ENCODE results near the gene TGFBR2. TPM values are rescaled to one million over a fixed set of nuclear protein-coding genes. Genes with fewer than 3 reads are reported as not detected.

The TGFBR2 gene
- polyA plus RNA-seq, 1 of the 3 experiments (the other 2 are of a cell fraction): 48.3 TPM

GRCh38 chr3:30688776-30689641, 82.6 kb downstream of the TGFBR2 start (continued):
- TF ChIP-seq, protein P1, sequence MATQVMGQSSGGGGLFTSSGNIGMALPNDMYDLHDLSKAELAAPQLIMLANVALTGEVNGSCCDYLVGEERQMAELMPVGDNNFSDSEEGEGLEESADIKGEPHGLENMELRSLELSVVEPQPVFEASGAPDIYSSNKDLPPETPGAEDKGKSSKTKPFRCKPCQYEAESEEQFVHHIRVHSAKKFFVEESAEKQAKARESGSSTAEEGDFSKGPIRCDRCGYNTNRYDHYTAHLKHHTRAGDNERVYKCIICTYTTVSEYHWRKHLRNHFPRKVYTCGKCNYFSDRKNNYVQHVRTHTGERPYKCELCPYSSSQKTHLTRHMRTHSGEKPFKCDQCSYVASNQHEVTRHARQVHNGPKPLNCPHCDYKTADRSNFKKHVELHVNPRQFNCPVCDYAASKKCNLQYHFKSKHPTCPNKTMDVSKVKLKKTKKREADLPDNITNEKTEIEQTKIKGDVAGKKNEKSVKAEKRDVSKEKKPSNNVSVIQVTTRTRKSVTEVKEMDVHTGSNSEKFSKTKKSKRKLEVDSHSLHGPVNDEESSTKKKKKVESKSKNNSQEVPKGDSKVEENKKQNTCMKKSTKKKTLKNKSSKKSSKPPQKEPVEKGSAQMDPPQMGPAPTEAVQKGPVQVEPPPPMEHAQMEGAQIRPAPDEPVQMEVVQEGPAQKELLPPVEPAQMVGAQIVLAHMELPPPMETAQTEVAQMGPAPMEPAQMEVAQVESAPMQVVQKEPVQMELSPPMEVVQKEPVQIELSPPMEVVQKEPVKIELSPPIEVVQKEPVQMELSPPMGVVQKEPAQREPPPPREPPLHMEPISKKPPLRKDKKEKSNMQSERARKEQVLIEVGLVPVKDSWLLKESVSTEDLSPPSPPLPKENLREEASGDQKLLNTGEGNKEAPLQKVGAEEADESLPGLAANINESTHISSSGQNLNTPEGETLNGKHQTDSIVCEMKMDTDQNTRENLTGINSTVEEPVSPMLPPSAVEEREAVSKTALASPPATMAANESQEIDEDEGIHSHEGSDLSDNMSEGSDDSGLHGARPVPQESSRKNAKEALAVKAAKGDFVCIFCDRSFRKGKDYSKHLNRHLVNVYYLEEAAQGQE (IDR thresholded peaks at IDR 0.05; ENCODE audit: low read depth, low read length): no peak
- TF ChIP-seq NRF1 (IDR thresholded peaks at IDR 0.05; ENCODE audit: low read depth, low read length): no peak
- TF ChIP-seq, protein P2, sequence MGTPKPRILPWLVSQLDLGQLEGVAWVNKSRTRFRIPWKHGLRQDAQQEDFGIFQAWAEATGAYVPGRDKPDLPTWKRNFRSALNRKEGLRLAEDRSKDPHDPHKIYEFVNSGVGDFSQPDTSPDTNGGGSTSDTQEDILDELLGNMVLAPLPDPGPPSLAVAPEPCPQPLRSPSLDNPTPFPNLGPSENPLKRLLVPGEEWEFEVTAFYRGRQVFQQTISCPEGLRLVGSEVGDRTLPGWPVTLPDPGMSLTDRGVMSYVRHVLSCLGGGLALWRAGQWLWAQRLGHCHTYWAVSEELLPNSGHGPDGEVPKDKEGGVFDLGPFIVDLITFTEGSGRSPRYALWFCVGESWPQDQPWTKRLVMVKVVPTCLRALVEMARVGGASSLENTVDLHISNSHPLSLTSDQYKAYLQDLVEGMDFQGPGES (IDR thresholded peaks at IDR 0.05; ENCODE audit: low read depth, low read length): no peak
- TF ChIP-seq YY1 (IDR thresholded peaks at IDR 0.05; ENCODE audit: low read depth): no peak
- TF ChIP-seq MEF2A (IDR thresholded peaks at IDR 0.05; ENCODE audit: borderline replicate concordance, low read depth): no peak
- 0 out of 2 replicates have a peak, but pooled peaks have one; percentile 46 for TF ChIP-seq FOXM1 (IDR thresholded peaks at IDR 0.05; ENCODE audit: low read depth)
- TF ChIP-seq TCF12 (IDR thresholded peaks at IDR 0.05): peak; percentile 81
- TF ChIP-seq NFIC (IDR thresholded peaks at IDR 0.05; ENCODE audit: borderline replicate concordance): peak; percentile 87
- no peak; the same call in 1 of the 2 replicates for TF ChIP-seq TEAD4 (IDR thresholded peaks at IDR 0.05; ENCODE audit: borderline replicate concordance, insufficient read depth)
- no peak for TF ChIP-seq GABPA (IDR thresholded peaks at IDR 0.05; ENCODE audit: low read depth)
- TF ChIP-seq CHD2 (IDR thresholded peaks at IDR 0.05; ENCODE audit: low read length, partially characterized antibody): peak; percentile 90
- TF ChIP-seq FOXJ3 (CRISPR knock-in tag; IDR thresholded peaks at IDR 0.05): peak; percentile 99
- TF ChIP-seq, protein P3, sequence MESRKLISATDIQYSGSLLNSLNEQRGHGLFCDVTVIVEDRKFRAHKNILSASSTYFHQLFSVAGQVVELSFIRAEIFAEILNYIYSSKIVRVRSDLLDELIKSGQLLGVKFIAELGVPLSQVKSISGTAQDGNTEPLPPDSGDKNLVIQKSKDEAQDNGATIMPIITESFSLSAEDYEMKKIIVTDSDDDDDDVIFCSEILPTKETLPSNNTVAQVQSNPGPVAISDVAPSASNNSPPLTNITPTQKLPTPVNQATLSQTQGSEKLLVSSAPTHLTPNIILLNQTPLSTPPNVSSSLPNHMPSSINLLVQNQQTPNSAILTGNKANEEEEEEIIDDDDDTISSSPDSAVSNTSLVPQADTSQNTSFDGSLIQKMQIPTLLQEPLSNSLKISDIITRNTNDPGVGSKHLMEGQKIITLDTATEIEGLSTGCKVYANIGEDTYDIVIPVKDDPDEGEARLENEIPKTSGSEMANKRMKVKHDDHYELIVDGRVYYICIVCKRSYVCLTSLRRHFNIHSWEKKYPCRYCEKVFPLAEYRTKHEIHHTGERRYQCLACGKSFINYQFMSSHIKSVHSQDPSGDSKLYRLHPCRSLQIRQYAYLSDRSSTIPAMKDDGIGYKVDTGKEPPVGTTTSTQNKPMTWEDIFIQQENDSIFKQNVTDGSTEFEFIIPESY (IDR thresholded peaks at IDR 0.05; ENCODE audit: borderline replicate concordance, low read depth): no peak
- TF ChIP-seq GATA2 (CRISPR knock-in tag; IDR thresholded peaks at IDR 0.05): peak; percentile 98
- no peak for TF ChIP-seq SIN3A (IDR thresholded peaks at IDR 0.05; ENCODE audit: borderline replicate concordance, low read depth, low read length)
- peak; percentile 64 to 99; a peak in 3 of 4 replicates for TF ChIP-seq EP300 (IDR thresholded peaks at IDR 0.05; ENCODE audit: borderline replicate concordance in 1 of 2, low read depth in 1 of 2, low read length in 1 of 2)
- TF ChIP-seq JUND (IDR thresholded peaks at IDR 0.05): peak; percentile 56
- peak; percentile 59; the same call in 1 of the 2 replicates for TF ChIP-seq MXI1 (IDR thresholded peaks at IDR 0.05; ENCODE audit: low read depth, low read length)
- no peak for TF ChIP-seq EZH2phosphoT487 (IDR thresholded peaks at IDR 0.05; ENCODE audit: borderline replicate concordance, low read depth)
- peak; percentile 17; the same call in 1 of the 2 replicates for TF ChIP-seq RXRA (IDR thresholded peaks at IDR 0.05; ENCODE audit: borderline replicate concordance, low read depth)
